Fibroblast of pulmonary artery (primary cell): ENCODE data around the gene KRTAP5-9.

ENCODE experiments used
- DNase-seq: peaks from one replicate; pipeline ENCODE4 v3.0.0-alpha.2; 2010; ENCODE audit warnings: low read depth
- H3K4me3 ChIP-seq: replicated peaks from 2 replicates; pipeline ENCODE4 v1.5.1; 2011; ENCODE audit warnings: low read depth, mild to moderate bottlenecking, control low read depth, low read length, moderate library complexity
- CTCF ChIP-seq: IDR thresholded peaks from 2 replicates; pipeline ENCODE4 v1.5.1; 2011; ENCODE audit warnings: mild to moderate bottlenecking, control low read depth, low read length, inconsistent platforms; ENCODE audit errors: missing control alignments

Gene KRTAP5-9, protein sequence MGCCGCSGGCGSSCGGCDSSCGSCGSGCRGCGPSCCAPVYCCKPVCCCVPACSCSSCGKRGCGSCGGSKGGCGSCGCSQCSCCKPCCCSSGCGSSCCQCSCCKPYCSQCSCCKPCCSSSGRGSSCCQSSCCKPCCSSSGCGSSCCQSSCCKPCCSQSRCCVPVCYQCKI

GRCh38 chr11:71548120-71548519, at the start of gene KRTAP5-9:
KRTAP5-9 (plus strand) TSS chr11:71548420; CDS start chr11:71548658, 238 bp downstream.
- no peak for DNase-seq
- H3K4me3 ChIP-seq, result no peak within 1 kb of the TSS
- no peak for TF ChIP-seq CTCF

DNA sequence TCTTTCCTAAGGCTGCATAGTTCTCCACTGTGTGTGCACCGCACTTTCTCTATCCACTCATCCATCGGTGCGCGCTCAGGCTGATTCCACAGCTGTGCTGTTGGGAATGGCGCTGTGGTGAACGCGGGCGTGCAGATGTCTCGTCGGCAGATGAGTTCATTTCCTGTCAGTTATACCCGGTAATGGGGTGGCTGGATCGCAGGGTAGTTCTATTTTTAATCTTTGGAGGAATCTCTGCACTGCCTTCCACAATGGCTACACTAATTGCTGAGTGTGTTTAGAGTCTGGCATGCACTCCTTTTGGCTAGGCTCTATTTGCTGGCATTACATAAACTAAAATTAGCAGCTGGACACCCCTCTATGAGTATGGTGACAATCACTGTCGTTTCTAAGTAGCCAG, 49.1 kb upstream of the KRTAP5-9 start:
- no peak for TF ChIP-seq CTCF
- H3K4me3 ChIP-seq, result no peak overlapping the region
- DNase-seq, result no peak

- no peak overlapping the region for H3K4me3 ChIP-seq
- no peak for DNase-seq
- TF ChIP-seq CTCF, result no peak
Observed at GRCh38 chr11:71499546-71499945, 48.7 kb upstream of the KRTAP5-9 start.

DNA sequence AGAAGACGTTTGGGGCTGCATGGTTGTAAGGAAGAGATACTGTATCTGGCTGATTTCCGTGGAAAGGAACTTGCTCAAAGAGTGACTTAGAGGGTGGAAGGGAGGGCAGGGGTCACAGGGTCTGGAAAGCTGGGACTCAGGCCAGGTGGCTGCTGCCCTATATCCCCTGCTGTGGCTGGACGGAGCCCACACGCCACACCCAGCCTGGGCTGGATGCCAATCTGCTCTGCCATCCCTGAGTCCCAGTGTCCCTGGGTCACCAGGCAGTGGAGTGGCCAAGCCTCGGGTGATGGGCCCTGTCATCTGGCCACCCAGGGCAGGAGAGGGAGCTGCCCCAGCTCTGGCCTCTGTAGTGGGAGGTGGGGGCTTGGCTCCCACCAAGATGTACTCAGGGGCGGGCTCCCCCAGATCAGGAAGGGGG, 47.6 kb upstream of the KRTAP5-9 start:
- no peak overlapping the region for H3K4me3 ChIP-seq
- no peak for TF ChIP-seq CTCF
- DNase-seq, result no peak

DNA sequence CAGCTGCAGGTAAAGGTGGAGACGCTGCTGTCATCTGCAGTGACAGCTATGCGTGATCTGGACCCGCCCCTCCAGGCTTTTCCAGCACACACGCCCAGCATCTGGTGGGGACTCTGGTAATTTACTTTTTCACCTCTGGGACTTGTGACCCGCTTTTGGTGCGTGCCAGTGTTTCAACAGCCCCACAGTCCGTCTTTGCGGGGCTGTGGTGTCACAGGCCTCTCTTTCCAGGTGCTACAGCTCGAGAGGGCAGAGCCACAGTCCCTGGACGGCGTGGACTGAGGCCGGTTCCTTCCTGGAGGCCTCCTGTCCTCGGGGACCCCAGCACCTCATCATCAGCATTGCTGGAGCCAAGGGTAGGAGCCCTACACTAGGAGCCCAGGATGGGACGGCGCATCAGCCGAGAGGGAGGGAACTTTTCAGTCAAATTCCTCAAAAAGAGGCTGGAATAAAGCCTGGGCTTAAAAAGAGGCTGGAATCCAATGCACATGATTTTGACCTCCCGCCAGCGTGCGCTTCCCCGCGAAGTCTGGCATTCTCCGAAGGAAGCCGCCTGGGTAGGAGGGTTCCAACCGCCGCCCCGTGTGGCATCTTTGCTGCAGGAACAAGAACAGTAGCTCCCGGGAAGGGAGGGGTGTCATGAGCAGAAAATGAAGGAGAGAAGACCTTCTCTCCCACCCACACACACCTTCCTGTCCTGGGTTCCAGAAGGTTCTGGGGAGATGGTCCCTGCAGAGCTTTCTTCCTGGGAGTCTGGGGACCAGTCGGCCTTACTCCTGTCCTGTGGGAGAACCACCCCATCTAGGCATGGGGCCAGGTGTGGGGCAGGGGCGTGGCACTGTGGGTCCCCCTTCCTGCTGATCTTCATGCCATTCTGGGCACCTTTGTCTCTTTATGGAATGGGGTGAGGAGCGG, 46.9 kb upstream of the KRTAP5-9 start:
- no peak overlapping the region for H3K4me3 ChIP-seq
- no peak for DNase-seq
- no peak for TF ChIP-seq CTCF

DNA sequence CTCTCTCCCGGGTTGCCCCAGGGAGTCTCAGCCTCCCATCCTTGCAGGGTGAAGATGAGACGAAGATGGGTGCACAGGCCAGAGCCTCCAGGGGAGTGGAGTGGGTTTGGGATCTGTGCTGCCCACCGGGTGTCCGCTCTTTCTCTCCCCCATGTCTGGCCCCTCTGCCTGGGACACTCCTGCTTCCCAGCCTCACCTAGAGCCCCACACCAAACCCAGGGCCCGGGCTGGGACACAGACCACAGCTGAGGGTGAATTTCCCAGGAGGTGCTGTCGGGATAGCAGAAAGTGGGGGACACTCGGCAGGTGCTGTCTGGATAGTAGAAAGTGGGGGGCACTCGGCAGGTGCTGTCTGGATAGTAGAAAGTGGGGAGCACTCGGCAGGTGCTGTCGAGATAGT, 46.2 kb upstream of the KRTAP5-9 start:
- DNase-seq, result no peak
- TF ChIP-seq CTCF, result no peak
- no peak overlapping the region for H3K4me3 ChIP-seq
